Measurements from ENCODE around the gene IL37. TPM values are rescaled to one million over a fixed set of nuclear protein-coding genes. Genes with fewer than 3 reads are reported as not detected.

Gene IL37, protein sequence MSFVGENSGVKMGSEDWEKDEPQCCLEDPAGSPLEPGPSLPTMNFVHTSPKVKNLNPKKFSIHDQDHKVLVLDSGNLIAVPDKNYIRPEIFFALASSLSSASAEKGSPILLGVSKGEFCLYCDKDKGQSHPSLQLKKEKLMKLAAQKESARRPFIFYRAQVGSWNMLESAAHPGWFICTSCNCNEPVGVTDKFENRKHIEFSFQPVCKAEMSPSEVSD
- not detected for total RNA-seq

DNA sequence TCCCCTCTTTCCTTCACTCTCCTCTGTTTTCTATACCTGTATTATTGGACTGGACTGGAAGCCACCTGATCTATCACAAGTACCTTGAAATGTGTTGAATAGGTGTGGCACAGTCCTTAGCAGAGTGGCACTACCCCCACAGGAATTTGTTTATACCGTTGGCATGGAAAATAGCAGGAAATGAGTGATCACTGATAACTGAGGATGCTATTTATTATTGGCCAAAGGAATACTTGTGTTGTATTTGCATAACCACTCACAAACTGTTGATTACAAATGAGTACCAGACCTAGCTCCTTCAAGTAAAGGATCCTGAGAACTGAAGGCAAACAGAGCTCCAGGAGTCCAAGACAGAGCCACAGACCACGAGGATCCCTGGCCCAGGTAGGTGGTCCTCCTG lies at the start of gene IL37:
IL37 (plus strand) TSS at position 301 of the 400 bp plus-strand sequence. CDS start 1,848 bp downstream, outside the sequence.

Other genes starting within 250 kb of the IL37 start
- gene NT5DC4, start 190.1 kb upstream of the IL37 start, total RNA-seq, result not detected
- gene CKAP2L, start 146.6 kb upstream of the IL37 start, total RNA-seq, result 4.7 TPM
- gene IL1A, start 126.7 kb upstream of the IL37 start, total RNA-seq, result not detected
- gene IL1B, start 74.4 kb upstream of the IL37 start, total RNA-seq, result 2.2 TPM
- not detected for gene IL36G, start 66.8 kb downstream of the IL37 start, total RNA-seq
- not detected for gene IL36A, start 94.3 kb downstream of the IL37 start, total RNA-seq
- gene IL36B, start 141.7 kb downstream of the IL37 start, total RNA-seq, result not detected
- not detected for gene IL36RN, start 148.0 kb downstream of the IL37 start, total RNA-seq
- gene IL1F10, start 156.8 kb downstream of the IL37 start, total RNA-seq, result not detected
- not detected for gene IL1RN, start 216.4 kb downstream of the IL37 start, total RNA-seq

Data from parietal lobe (tissue), 1 donor.